ENCODE results near the gene DAZAP1.

GRCh38 chr19:1399079-1399478 lies 8.3 kb upstream of the DAZAP1 start:
- TF ChIP-seq CTCF (IDR thresholded peaks at IDR 0.05; ENCODE audit: insufficient read depth, low read length, poor library complexity, severe bottlenecking) (no peak), EZH2phosphoT487 (conservative IDR thresholded peaks at IDR 0.05; ENCODE audit: low read length) (no peak)
